HepG2 (cell line): Measurements from ENCODE around the gene ENPP7.

ENCODE experiments used
- CTCF ChIP-seq: sonication (generic); formaldehyde crosslinking; IDR thresholded peaks from 2 replicates; pipeline ENCODE4 v1.5.0; 2020; ENCODE audit warnings: mild to moderate bottlenecking, missing genetic modification reagents, moderate library complexity
- EZH2 ChIP-seq: conservative IDR thresholded peaks from 2 replicates; pipeline ENCODE4 v1.6.1; 2012; ENCODE audit warnings: mild to moderate bottlenecking, low read depth, low read length, moderate library complexity
- POLR2A ChIP-seq, 2 experiments: IDR thresholded peaks; 2 replicates each; pipeline ENCODE4 v1.6.1; 2011; ENCODE audit warnings: low read depth in 2 of 2, low read length in 2 of 2, mild to moderate bottlenecking in 1 of 2, moderate library complexity in 1 of 2; ENCODE audit not compliant: insufficient read depth in 1 of 2

- TF ChIP-seq EZH2 = no peak
- TF ChIP-seq CTCF (CRISPR knock-in tag) = peak; percentile 93
- TF ChIP-seq POLR2A (IDR thresholded peaks at IDR 0.05; ENCODE audit: insufficient read depth in 1 of 2, low read depth in 2 of 2, low read length in 2 of 2) = no peak
Measured at GRCh38 chr17:79707931-79708891, 22.5 kb upstream of the ENPP7 start.
